Immature natural killer cell (primary cell): ENCODE data around the gene TUBA4B. TPM values are rescaled to one million over a fixed set of nuclear protein-coding genes. Genes with fewer than 3 reads are reported as not detected.
A peak's percentile ranks its signal among the peaks of the same experiment; 100 is the strongest.
"Not testable (repeated sequence)": the region's sequence is repeated elsewhere in the genome, so short reads cannot be mapped to it uniquely, and the experiment has no call there.

ENCODE experiments used
- DNase-seq, 3 donors: peaks; one replicate each; pipeline ENCODE4 v3.0.0; 2022; ENCODE audit warnings: mixed read lengths in 1 of 3
- H3K27ac Mint-ChIP-seq, 6 donors: one replicate each; pipeline ENCODE4 v1.8.0; 2020; ENCODE audit warnings: mixed read lengths in 6 of 6, mild to moderate bottlenecking in 5 of 6, inconsistent platforms in 4 of 6, moderate library complexity in 3 of 6
- H3K27me3 Mint-ChIP-seq, 3 donors: one replicate each; pipeline ENCODE4 v1.8.0; 2020 to 2021; ENCODE audit warnings: low read depth in 3 of 3, mild to moderate bottlenecking in 3 of 3, mixed read lengths in 3 of 3, moderate library complexity in 3 of 3, inconsistent platforms in 1 of 3
- H3K36me3 Mint-ChIP-seq, 3 donors: one replicate each; pipeline ENCODE4 v1.8.0; 2020; ENCODE audit warnings: mixed read lengths in 3 of 3, inconsistent platforms in 2 of 3, mild to moderate bottlenecking in 2 of 3
- H3K4me1 Mint-ChIP-seq, 2 donors: one replicate each; pipeline ENCODE4 v1.8.0; 2020; ENCODE audit warnings: inconsistent platforms in 2 of 2, mild to moderate bottlenecking in 2 of 2, mixed read lengths in 2 of 2, moderate library complexity in 1 of 2
- H3K4me3 Mint-ChIP-seq, 5 donors: one replicate each; pipeline ENCODE4 v1.8.0; 2020; ENCODE audit warnings: mild to moderate bottlenecking in 5 of 5, mixed read lengths in 5 of 5, inconsistent platforms in 3 of 5, moderate library complexity in 3 of 5
- H3K9me3 Mint-ChIP-seq, 6 donors: one replicate each; pipeline ENCODE4 v1.8.0; 2020; ENCODE audit warnings: mild to moderate bottlenecking in 6 of 6, mixed read lengths in 6 of 6, inconsistent platforms in 4 of 6, moderate library complexity in 3 of 6
- polyA plus RNA-seq, 3 donors: library from polyadenylated mRNA; unstranded; fragments of 300-500 nt; fragmentation: Illumina TruSeq; gene quantifications; one replicate each; pipeline ENCODE4 v1.2.3, GENCODE V29; 2021

The TUBA4B gene
- polyA plus RNA-seq, 3 donors from 2014 or later, result not detected

DNA sequence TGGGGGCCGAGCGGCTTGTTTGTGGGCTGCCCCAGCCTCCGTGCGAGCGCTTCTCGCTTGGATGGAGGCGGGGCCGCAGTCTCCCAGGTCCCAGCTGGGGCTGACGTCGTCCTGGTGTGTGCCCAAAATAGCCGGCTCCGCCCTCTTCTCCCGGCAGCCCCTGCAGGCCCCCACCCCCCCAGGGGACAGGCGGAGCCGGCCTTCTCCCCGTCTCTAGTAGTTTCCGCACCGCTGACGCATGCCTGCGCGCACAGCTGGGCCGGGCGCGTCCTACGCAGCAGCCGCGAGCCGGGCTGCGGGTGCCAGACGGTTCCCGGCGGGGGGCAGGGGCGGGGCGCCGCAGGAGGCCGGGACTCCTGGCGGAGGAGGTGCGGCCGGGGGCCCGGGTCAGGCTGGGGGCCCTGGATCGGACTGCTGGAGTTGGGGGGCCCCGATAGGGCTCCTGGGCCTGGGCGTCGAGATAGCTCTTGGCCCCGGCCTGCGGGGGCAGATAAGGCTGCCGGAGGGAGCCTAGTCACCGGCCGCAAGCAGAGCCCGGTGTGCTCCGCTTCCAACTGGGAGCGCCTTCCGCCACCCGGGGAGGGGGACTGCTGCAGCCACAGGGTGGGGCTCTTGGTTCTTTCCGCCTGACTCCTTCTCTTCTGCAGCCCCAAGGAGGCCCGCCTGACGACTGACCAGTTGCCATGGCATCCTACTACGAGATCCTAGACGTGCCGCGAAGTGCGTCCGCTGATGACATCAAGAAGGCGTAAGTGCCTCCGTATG lies 26.3 kb downstream of the TUBA4B start, which contains the start of gene DNAJB2:
Gene DNAJB2 (plus strand): TSS at position 216 of the 765 bp plus-strand sequence. CDS start 468 bp downstream, at position 684.
- H3K4me3 Mint-ChIP-seq, result peak within 1 kb of the TSS; percentile 91 to 93 (median 93)
- H3K9me3 Mint-ChIP-seq, result no peaks in the 10 kb centered on the region
- peaks cover 21 to 30% (median 27%) of the 10 kb centered on the region in 3 donors for H3K27me3 Mint-ChIP-seq
- H3K27ac Mint-ChIP-seq, result peak within 1 kb of the TSS; percentile 99 to 100 (median 99)
- H3K36me3 Mint-ChIP-seq, result peaks cover 0 to 25% (median 7%) of the 10 kb centered on the region in 3 donors
- H3K4me1 Mint-ChIP-seq, result peaks cover 34 to 52% of the 10 kb centered on the region in 2 donors
- peak; percentile 99 to 100 (median 99) for DNase-seq

DNA sequence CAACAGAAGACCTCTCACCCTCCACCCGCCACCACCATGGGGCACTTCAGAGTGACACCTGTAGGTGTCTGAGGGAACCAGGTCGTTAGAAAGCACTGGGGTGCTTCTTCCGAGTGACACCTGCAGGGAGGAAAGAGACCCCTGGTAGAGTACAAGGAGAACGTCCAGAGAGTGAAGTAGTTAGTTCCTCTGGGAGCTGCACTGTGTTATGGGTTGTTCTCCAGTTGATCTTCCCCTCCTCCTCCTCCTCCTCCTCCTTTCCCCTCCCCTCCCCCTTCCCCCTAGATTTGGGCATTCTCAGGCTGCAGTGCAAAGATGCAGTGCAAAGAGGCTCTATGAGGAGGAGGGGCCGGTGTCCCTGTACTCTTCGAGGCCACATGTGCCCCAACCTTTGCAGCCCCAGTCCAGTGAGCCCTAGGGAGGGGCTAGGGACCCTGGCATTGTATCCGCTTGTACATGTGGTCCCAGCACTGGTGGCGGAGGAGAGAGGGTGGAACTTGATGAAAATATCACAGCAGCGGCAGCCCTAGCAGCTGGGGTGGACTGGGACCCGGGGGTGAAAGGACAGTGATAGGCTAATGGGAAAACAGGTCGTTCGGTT lies 27.0 kb downstream of the TUBA4B start:
- peak overlapping the region; percentile 99 to 100 (median 99) for H3K27ac Mint-ChIP-seq
- H3K9me3 Mint-ChIP-seq, result no peaks in the 10 kb centered on the region
- H3K4me1 Mint-ChIP-seq, result peaks cover 34 to 52% of the 10 kb centered on the region in 2 donors
- H3K4me3 Mint-ChIP-seq, result peak overlapping the region; percentile 91 to 93 (median 93)
- H3K27me3 Mint-ChIP-seq, result peaks cover 21 to 30% (median 27%) of the 10 kb centered on the region in 3 donors
- H3K36me3 Mint-ChIP-seq, result peaks cover 0 to 25% (median 7%) of the 10 kb centered on the region in 3 donors
- DNase-seq, result no peak

- Mint-ChIP-seq H3K27ac (peak overlapping the region; percentile 99 to 100 (median 99)), H3K9me3 (no peaks in the 10 kb centered on the region), H3K36me3 (peaks cover 3 to 28% (median 7%) of the 10 kb centered on the region in 3 donors), H3K4me3 (peak overlapping the region; percentile 6 to 93 (median 92)), H3K27me3 (peaks cover 21 to 30% (median 27%) of the 10 kb centered on the region in 3 donors), H3K4me1 (peaks cover 34 to 52% of the 10 kb centered on the region in 2 donors)
- no peak for DNase-seq
These were observed 27.6 kb downstream of the TUBA4B start for GRCh38 chr2:219280651-219281050.

GRCh38 chr2:219281588-219281987 lies 28.5 kb downstream of the TUBA4B start:
- no peaks in the 10 kb centered on the region for H3K9me3 Mint-ChIP-seq
- H3K36me3 Mint-ChIP-seq, result peaks cover 3 to 28% (median 7%) of the 10 kb centered on the region in 3 donors
- H3K27ac Mint-ChIP-seq, result peak overlapping the region; percentile 99 to 100 (median 99)
- peaks cover 21 to 30% (median 27%) of the 10 kb centered on the region in 3 donors for H3K27me3 Mint-ChIP-seq
- H3K4me3 Mint-ChIP-seq, result no peak overlapping the region
- no peak for DNase-seq
- peaks cover 34 to 52% of the 10 kb centered on the region in 2 donors for H3K4me1 Mint-ChIP-seq

DNA sequence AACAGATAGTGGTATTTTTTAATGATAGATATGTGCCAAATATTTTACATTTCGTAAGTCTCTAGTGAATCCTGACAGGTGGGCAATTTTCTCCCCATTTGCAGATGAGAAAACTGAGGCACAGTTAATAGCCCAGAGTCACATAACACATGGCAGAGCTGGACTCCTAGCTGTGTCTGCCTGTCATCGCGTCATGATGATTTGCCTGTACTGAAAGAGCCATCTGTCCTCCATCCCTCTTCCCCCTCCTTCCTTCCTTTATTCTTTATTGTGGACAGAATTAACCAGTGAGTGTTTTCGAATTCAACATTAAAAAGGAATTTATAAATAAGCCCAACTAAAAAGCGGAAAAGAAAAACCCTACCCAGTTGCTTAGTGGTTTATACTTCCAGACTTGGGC lies 29.3 kb downstream of the TUBA4B start:
- H3K27ac Mint-ChIP-seq, result peak overlapping the region; percentile 3 to 100 (median 99)
- peak overlapping the region in 1 of 5 donors; percentile 10 for H3K4me3 Mint-ChIP-seq
- H3K27me3 Mint-ChIP-seq, result peaks cover 20 to 32% (median 27%) of the 10 kb centered on the region in 3 donors
- H3K9me3 Mint-ChIP-seq, result no peaks in the 10 kb centered on the region
- H3K36me3 Mint-ChIP-seq, result peaks cover 3 to 28% (median 7%) of the 10 kb centered on the region in 3 donors
- H3K4me1 Mint-ChIP-seq, result peaks cover 32 to 49% of the 10 kb centered on the region in 2 donors
- DNase-seq, result no peak

DNA sequence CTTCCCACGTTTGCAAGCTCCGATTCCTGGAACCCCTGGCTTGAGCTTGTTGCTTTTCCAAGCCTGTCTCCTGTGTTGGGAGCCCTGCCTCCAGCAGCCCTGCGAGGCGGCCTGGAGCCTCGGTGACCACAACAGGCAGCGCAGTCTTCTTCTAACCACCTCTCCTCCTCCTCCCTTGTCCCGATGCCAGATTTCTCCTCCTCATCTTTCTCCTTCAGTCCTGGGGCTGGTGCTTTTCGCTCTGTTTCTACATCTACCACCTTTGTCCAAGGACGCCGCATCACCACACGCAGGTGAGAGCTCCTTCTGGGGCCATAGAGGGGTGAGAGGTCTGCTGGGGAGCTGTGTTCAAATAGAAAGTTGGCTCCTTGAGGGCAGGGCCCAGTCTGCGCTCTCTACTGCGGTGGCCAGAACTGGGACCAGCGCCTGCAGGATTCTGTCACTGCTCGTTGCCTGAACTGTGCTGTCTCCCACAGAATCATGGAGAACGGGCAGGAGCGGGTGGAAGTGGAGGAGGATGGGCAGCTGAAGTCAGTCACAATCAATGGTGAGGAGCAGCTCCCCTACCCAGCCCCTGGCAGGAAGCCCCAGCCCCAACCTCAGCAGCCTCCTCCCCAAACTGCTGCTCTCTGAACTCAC lies 30.0 kb downstream of the TUBA4B start:
- peaks cover 14 to 27% (median 21%) of the 10 kb centered on the region in 3 donors for H3K27me3 Mint-ChIP-seq
- peaks cover 3 to 28% (median 7%) of the 10 kb centered on the region in 3 donors for H3K36me3 Mint-ChIP-seq
- H3K27ac Mint-ChIP-seq, result peak overlapping the region; percentile 68 to 100 (median 99)
- peaks cover 25 to 42% of the 10 kb centered on the region in 2 donors for H3K4me1 Mint-ChIP-seq
- peak overlapping the region in 1 of 5 donors; percentile 10 for H3K4me3 Mint-ChIP-seq
- H3K9me3 Mint-ChIP-seq, result no peaks in the 10 kb centered on the region
- DNase-seq, result no peak

GRCh38 chr2:219284501-219285372 lies 31.7 kb downstream of the TUBA4B start:
- Mint-ChIP-seq H3K27ac (peak overlapping the region in 2 of 6 donors; percentile 59 to 83), H3K4me3 (no peak overlapping the region), H3K4me1 (peaks cover 14 to 28% of the 10 kb centered on the region in 2 donors), H3K36me3 (peaks cover 3 to 28% (median 7%) of the 10 kb centered on the region in 3 donors), H3K9me3 (no peaks in the 10 kb centered on the region), H3K27me3 (peaks cover 5 to 11% (median 7%) of the 10 kb centered on the region in 3 donors)
- DNase-seq, result no peak

- DNase-seq, result no peak
- peaks cover 8 to 22% of the 10 kb centered on the region in 2 donors for H3K4me1 Mint-ChIP-seq
- H3K4me3 Mint-ChIP-seq, result no peak overlapping the region
- H3K27me3 Mint-ChIP-seq, result peaks cover 2 to 5% (median 2%) of the 10 kb centered on the region in 3 donors
- peak overlapping the region in 5 of 6 donors; percentile 55 to 89 (median 78) for H3K27ac Mint-ChIP-seq
- peaks cover 3 to 28% (median 7%) of the 10 kb centered on the region in 3 donors for H3K36me3 Mint-ChIP-seq
- no peaks in the 10 kb centered on the region for H3K9me3 Mint-ChIP-seq
These were observed 32.3 kb downstream of the TUBA4B start for GRCh38 chr2:219285373-219285735.

- Mint-ChIP-seq H3K27ac (peak overlapping the region in 4 of 6 donors; percentile 18 to 78 (median 60)), H3K9me3 (no peaks in the 10 kb centered on the region)
- no peak for DNase-seq
These were observed 32.9 kb downstream of the TUBA4B start for GRCh38 chr2:219285894-219286425.

DNA sequence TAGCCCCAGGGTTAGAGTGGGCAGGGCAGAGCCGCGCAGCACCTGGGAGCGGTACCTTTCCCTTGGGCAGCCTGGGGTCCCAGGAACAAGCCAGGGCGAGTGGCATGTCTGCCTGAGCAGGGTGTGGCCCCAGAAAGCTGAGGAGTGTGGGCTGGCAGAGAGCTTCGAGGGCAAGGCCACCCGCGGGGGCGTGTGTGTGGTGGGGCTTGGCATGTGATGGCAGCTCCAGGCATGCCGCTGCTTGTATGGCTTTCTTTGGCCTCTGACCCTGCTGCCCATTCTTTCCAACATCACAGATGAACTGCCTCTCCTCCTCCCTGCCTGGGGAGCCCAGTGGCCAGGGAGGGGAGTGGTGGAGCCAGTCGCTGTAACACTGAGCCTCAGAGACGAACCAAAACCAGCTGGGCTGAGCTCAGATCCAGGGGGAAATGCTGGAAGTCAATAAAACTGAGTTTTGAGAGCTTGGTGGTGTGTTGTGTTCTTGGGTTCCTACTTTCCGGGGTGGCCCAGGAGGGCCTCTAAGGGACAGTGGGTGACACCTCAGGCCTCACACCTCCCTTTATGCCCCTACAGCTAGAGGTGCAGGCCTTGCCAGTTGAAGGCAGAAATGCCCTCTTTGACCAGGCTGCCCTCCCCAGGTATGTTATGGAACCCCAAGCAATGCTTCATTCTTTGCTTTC lies 33.5 kb downstream of the TUBA4B start:
- H3K9me3 Mint-ChIP-seq, result no peaks in the 10 kb centered on the region
- H3K27ac Mint-ChIP-seq, result peak overlapping the region; percentile 29 to 84 (median 60)
- no peak overlapping the region for H3K4me3 Mint-ChIP-seq

More at GRCh38 chr2:219285894-219286425, 32.9 kb downstream of the TUBA4B start:
- Mint-ChIP-seq H3K36me3 (peaks cover 3 to 27% (median 7%) of the 10 kb centered on the region in 3 donors), H3K4me1 (peaks cover 4 to 16% of the 10 kb centered on the region in 2 donors), H3K4me3 (no peak overlapping the region), H3K27me3 (peaks cover 0 to 2% (median 2%) of the 10 kb centered on the region in 3 donors)

DNA sequence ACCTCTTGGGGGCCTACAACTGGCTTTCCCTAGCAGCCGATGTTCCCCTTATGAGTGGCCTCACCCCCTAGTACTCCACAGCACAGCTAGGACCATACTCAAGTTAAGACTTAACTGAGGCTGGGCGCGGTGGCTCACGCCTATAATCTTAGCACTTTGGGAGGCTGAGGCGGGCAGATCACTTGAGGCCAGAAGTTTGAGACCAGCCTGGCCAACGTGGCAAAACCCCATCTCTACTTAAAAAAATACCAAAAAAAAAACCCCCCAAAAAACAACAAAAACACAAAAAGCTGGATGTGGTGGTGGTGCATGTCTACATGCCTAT lies 34.0 kb downstream of the TUBA4B start:
- H3K27ac Mint-ChIP-seq, result peak overlapping the region in 5 of 6 donors; percentile 29 to 84 (median 77)
- peaks cover 0 to 11% of the 10 kb centered on the region in 2 donors for H3K4me1 Mint-ChIP-seq
- DNase-seq, H3K9me3 Mint-ChIP-seq, H3K4me3 Mint-ChIP-seq, H3K27me3 Mint-ChIP-seq: not testable (repeated sequence)
- peaks cover 3 to 20% (median 7%) of the 10 kb centered on the region in 3 donors for H3K36me3 Mint-ChIP-seq

More for the DNA sequence above, 33.5 kb downstream of the TUBA4B start:
- DNase-seq, result no peak
- Mint-ChIP-seq H3K36me3 (peaks cover 3 to 21% (median 7%) of the 10 kb centered on the region in 3 donors), H3K27me3 (peaks cover 0 to 2% (median 2%) of the 10 kb centered on the region in 3 donors), H3K4me1 (peaks cover under 1 to 11% of the 10 kb centered on the region in 2 donors)
